Astrocyte (in vitro differentiated cells and primary cell): ENCODE measurements around the gene CNKSR1. TPM values are rescaled to one million over a fixed set of nuclear protein-coding genes. Genes with fewer than 3 reads are reported as not detected.
A peak's percentile ranks its signal among the peaks of the same experiment; 100 is the strongest.

Experiments used
- DNase-seq: peaks from one replicate; pipeline ENCODE4 v3.0.0-alpha.2; 2010; ENCODE audit warnings: low read depth
- FAIRE-seq: peaks from 2 replicates; lab custom pipeline; 2011; peaks lifted over from hg19 to GRCh38; lab: Jason Lieb, UNC
- H2AFZ ChIP-seq: 2 replicates; pipeline ENCODE4 v1.6.0; 2012; ENCODE audit warnings: low read depth, low read length, inconsistent platforms
- H3K27ac ChIP-seq: 2 replicates; pipeline ENCODE4 v1.5.1; 2011; ENCODE audit warnings: low read depth, low read length, inconsistent platforms
- H3K27me3 ChIP-seq: 2 replicates; pipeline ENCODE4 v1.6.0; 2011; ENCODE audit warnings: low read length, inconsistent platforms; ENCODE audit not compliant: insufficient read depth
- H3K36me3 ChIP-seq: 2 replicates; pipeline ENCODE4 v1.5.1; 2011; ENCODE audit warnings: low read length, inconsistent platforms; ENCODE audit not compliant: insufficient read depth
- H3K4me1 ChIP-seq: 2 replicates; pipeline ENCODE4 v1.5.1; 2011; ENCODE audit warnings: low read length, inconsistent platforms; ENCODE audit not compliant: insufficient read depth
- H3K4me2 ChIP-seq: 2 replicates; pipeline ENCODE4 v1.6.0; 2012; ENCODE audit warnings: low read length, inconsistent platforms
- H3K4me3 ChIP-seq: 2 replicates; pipeline ENCODE4 v1.5.1; 2011; ENCODE audit warnings: low read depth, mild to moderate bottlenecking, low read length, inconsistent platforms; ENCODE audit not compliant: insufficient read depth
- H3K79me2 ChIP-seq: 2 replicates; pipeline ENCODE4 v1.6.0; 2012; ENCODE audit warnings: mild to moderate bottlenecking, low read length, inconsistent platforms; ENCODE audit not compliant: insufficient read depth
- H3K9ac ChIP-seq: 2 replicates; pipeline ENCODE4 v1.6.0; 2012; ENCODE audit warnings: mild to moderate bottlenecking, low read length, inconsistent platforms
- H3K9me3 ChIP-seq: 2 replicates; pipeline ENCODE4 v1.5.1; 2012; ENCODE audit warnings: low read depth, mild to moderate bottlenecking, low read length, inconsistent platforms; ENCODE audit not compliant: insufficient read depth
- H4K20me1 ChIP-seq: 2 replicates; pipeline ENCODE4 v1.6.0; 2012; ENCODE audit warnings: low read length, inconsistent platforms; ENCODE audit not compliant: insufficient read depth
- H3K27ac Mint-ChIP-seq: one replicate; pipeline ENCODE4 v1.8.0; 2021; ENCODE audit warnings: mild to moderate bottlenecking, mixed read lengths; ENCODE audit not compliant: unreplicated experiment
- H3K27me3 Mint-ChIP-seq: one replicate; pipeline ENCODE4 v1.8.0; 2021; ENCODE audit warnings: low read depth, mixed read lengths; ENCODE audit not compliant: unreplicated experiment
- H3K36me3 Mint-ChIP-seq: one replicate; pipeline ENCODE4 v1.8.0; 2021; ENCODE audit warnings: low read depth, mixed read lengths; ENCODE audit not compliant: unreplicated experiment
- H3K4me1 Mint-ChIP-seq: one replicate; pipeline ENCODE4 v1.8.0; 2021; ENCODE audit warnings: low read depth, mixed read lengths; ENCODE audit not compliant: unreplicated experiment
- H3K4me3 Mint-ChIP-seq: one replicate; pipeline ENCODE4 v1.8.0; 2021; ENCODE audit warnings: mild to moderate bottlenecking, moderate library complexity, mixed read lengths; ENCODE audit not compliant: unreplicated experiment
- H3K9me3 Mint-ChIP-seq: one replicate; pipeline ENCODE4 v1.8.0; 2021; ENCODE audit warnings: mild to moderate bottlenecking, mixed read lengths; ENCODE audit not compliant: unreplicated experiment
- CTCF ChIP-seq: IDR thresholded peaks from 2 replicates; pipeline ENCODE4 v1.5.1; 2011; ENCODE audit warnings: low read depth, mild to moderate bottlenecking, inconsistent platforms, low read length, moderate library complexity; ENCODE audit not compliant: insufficient read depth
- EZH2 ChIP-seq: IDR thresholded peaks from 2 replicates; pipeline ENCODE4 v1.6.1; 2012; ENCODE audit warnings: mild to moderate bottlenecking, low read length, inconsistent platforms; ENCODE audit not compliant: insufficient read depth
- total RNA-seq: library from RNA; stranded (reverse); gene quantifications from 2 replicates; pipeline ENCODE4 v1.2.1, GENCODE V29; 2021

Gene CNKSR1
- total RNA-seq, 1 donor from 2014 or later = 5.0 TPM

GRCh38 chr1:26180010-26180506, 2.8 kb downstream of the CNKSR1 start:
- Mint-ChIP-seq H3K4me1 (peaks cover 10% of the 10 kb centered on the region), H3K27me3 (no peaks in the 10 kb centered on the region), H3K27ac (no peak overlapping the region), H3K36me3 (peaks cover 4% of the 10 kb centered on the region), H3K9me3 (no peaks in the 10 kb centered on the region), H3K4me3 (no peak overlapping the region)
- no peaks in the 10 kb centered on the region for H3K9me3 ChIP-seq
- TF ChIP-seq CTCF (no peak), EZH2 (no peak)
- no peak overlapping the region for H3K4me2 ChIP-seq
- no peaks in the 10 kb centered on the region for H3K27me3 ChIP-seq
- H3K79me2 ChIP-seq = no peaks in the 10 kb centered on the region
- no peak overlapping the region for H3K4me3 ChIP-seq
- no peaks in the 10 kb centered on the region for H4K20me1 ChIP-seq
- no peak overlapping the region for H3K9ac ChIP-seq
- FAIRE-seq (no peak), DNase-seq (no peak)
- H3K36me3 ChIP-seq = no peaks in the 10 kb centered on the region
- H2AFZ ChIP-seq = no peak overlapping the region
- no peak overlapping the region for H3K27ac ChIP-seq
- H3K4me1 ChIP-seq = no peaks in the 10 kb centered on the region

GRCh38 chr1:26181586-26182382, 4.5 kb downstream of the CNKSR1 start:
- H3K27me3 Mint-ChIP-seq = peaks cover 4% of the 10 kb centered on the region
- peaks cover 10% of the 10 kb centered on the region for H3K4me1 Mint-ChIP-seq
- no peak overlapping the region for H3K27ac Mint-ChIP-seq
- no peaks in the 10 kb centered on the region for H3K9me3 Mint-ChIP-seq
- no peaks in the 10 kb centered on the region for H3K9me3 ChIP-seq
- no peaks in the 10 kb centered on the region for H3K27me3 ChIP-seq
- DNase-seq (peak; percentile 42), FAIRE-seq (no peak)
- H3K4me3 Mint-ChIP-seq = no peak overlapping the region
- no peaks in the 10 kb centered on the region for H3K79me2 ChIP-seq
- no peak overlapping the region for H3K4me2 ChIP-seq
- H4K20me1 ChIP-seq = no peaks in the 10 kb centered on the region
- TF ChIP-seq EZH2 = no peak
- TF ChIP-seq CTCF = no peak
- H3K27ac ChIP-seq = no peak overlapping the region
- no peaks in the 10 kb centered on the region for H3K4me1 ChIP-seq
- H2AFZ ChIP-seq = no peak overlapping the region
- H3K4me3 ChIP-seq = no peak overlapping the region
- no peak overlapping the region for H3K9ac ChIP-seq
- no peaks in the 10 kb centered on the region for H3K36me3 ChIP-seq
- peaks cover 6% of the 10 kb centered on the region for H3K36me3 Mint-ChIP-seq

- peaks cover 4% of the 10 kb centered on the region for H3K27me3 Mint-ChIP-seq
- H3K27me3 ChIP-seq = no peaks in the 10 kb centered on the region
- DNase-seq (no peak), FAIRE-seq (no peak)
- no peaks in the 10 kb centered on the region for H3K36me3 ChIP-seq
- H3K9me3 ChIP-seq = no peaks in the 10 kb centered on the region
- H3K36me3 Mint-ChIP-seq = peaks cover 6% of the 10 kb centered on the region
- H3K27ac ChIP-seq = no peak overlapping the region
- H3K4me3 Mint-ChIP-seq = no peak overlapping the region
- no peaks in the 10 kb centered on the region for H3K4me1 ChIP-seq
- H2AFZ ChIP-seq = no peak overlapping the region
- peaks cover 9% of the 10 kb centered on the region for H3K4me1 Mint-ChIP-seq
- no peaks in the 10 kb centered on the region for H4K20me1 ChIP-seq
- no peak overlapping the region for H3K27ac Mint-ChIP-seq
- no peaks in the 10 kb centered on the region for H3K9me3 Mint-ChIP-seq
- H3K4me2 ChIP-seq = no peak overlapping the region
- H3K9ac ChIP-seq = no peak overlapping the region
- H3K4me3 ChIP-seq = no peak overlapping the region
- no peak for TF ChIP-seq EZH2
- no peak for TF ChIP-seq CTCF
- no peaks in the 10 kb centered on the region for H3K79me2 ChIP-seq
Measured at GRCh38 chr1:26182383-26182696, 5.0 kb downstream of the CNKSR1 start.
